ENCODE measurements around the gene ULK3.
A peak's percentile ranks its signal among the peaks of the same experiment; 100 is the strongest.

ULK3 gene

GRCh38 chr15:74857082-74857655 lies 14.2 kb upstream of the ULK3 start:
- no peak overlapping the region for H3K4me3 ChIP-seq (ENCODE audit: low read depth, low read length)
- peaks cover 14% of the 10 kb centered on the region for H3K4me1 ChIP-seq (ENCODE audit: control insufficient read depth, insufficient read depth, low read length)
- H3K9me3 ChIP-seq (ENCODE audit: control insufficient read depth, insufficient read depth, low read depth, low read length): no peaks in the 10 kb centered on the region
- peak overlapping the region; percentile 42 for H3K27ac ChIP-seq (ENCODE audit: extremely low read depth, low read depth, low read length)
- H3K36me3 ChIP-seq (ENCODE audit: control insufficient read depth in 2 of 2, insufficient read depth in 1 of 2, low read length in 2 of 2): peaks cover 4 to 25% of the 10 kb centered on the region in 2 experiments
- ChIA-PET POLR2A (interaction anchor here (0.7 to 0.8 kb wide), 2 partner anchors 37 to 100 kb away, joined by 3 to 4 read pairs; partner anchors contain the start of gene RPP25), CTCF (interaction anchor here (0.6 to 2.4 kb wide), 7 partner anchors 10 to 1179 kb away, joined by 3 to 10 read pairs (median 4); no protein-coding TSS in a partner anchor)
- no peak for TF ChIP-seq ZNF777 (tag by site-specific recombination; IDR thresholded peaks at IDR 0.05; ENCODE audit: borderline replicate concordance)
- peak; percentile 33; the same call in 1 of the 2 replicates for TF ChIP-seq ZEB2 (tag by site-specific recombination; IDR thresholded peaks at IDR 0.05)
- TF ChIP-seq ZNF366 (tag by site-specific recombination; conservative IDR thresholded peaks at IDR 0.05): peak; percentile 16; the same call in 1 of the 2 replicates
- peak; percentile 54 for TF ChIP-seq ZBTB17 (tag by site-specific recombination; IDR thresholded peaks at IDR 0.05)
- no peak for TF ChIP-seq ZBTB7A (tag by site-specific recombination; IDR thresholded peaks at IDR 0.05; ENCODE audit: low read depth)
- no peak for TF ChIP-seq ZNF530 (tag by site-specific recombination; IDR thresholded peaks at IDR 0.05; ENCODE audit: low read depth)
- TF ChIP-seq OSR2 (tag by site-specific recombination; IDR thresholded peaks at IDR 0.05): peak; percentile 87
- TF ChIP-seq ZNF692 (tag by site-specific recombination; IDR thresholded peaks at IDR 0.05): 0 out of 2 replicates have a peak, but pooled peaks have one; percentile 31
- TF ChIP-seq ZNF629 (tag by site-specific recombination; IDR thresholded peaks at IDR 0.05): 0 out of 2 replicates have a peak, but pooled peaks have one; percentile 10
- TF ChIP-seq ZNF600 (tag by site-specific recombination; IDR thresholded peaks at IDR 0.05): peak; percentile 56; the same call in 1 of the 2 replicates
- TF ChIP-seq PRDM10 (tag by site-specific recombination; IDR thresholded peaks at IDR 0.05): peak; percentile 53
- peak; percentile 18; the same call in 1 of the 2 replicates for TF ChIP-seq PATZ1 (tag by site-specific recombination; IDR thresholded peaks at IDR 0.05)

GRCh38 chr15:74856537-74856936 lies 13.6 kb upstream of the ULK3 start:
- ChIA-PET POLR2A (interaction anchor here (0.7 to 2.1 kb wide), 4 partner anchors 38 to 192 kb away, joined by 3 to 10 read pairs (median 4); partner anchors contain the start of genes FAM219B and RPP25), CTCF (interaction anchor here (0.6 to 2.4 kb wide), 6 partner anchors 12 to 1178 kb away, joined by 3 to 10 read pairs (median 4); no protein-coding TSS in a partner anchor)
- Histone ChIP-seq H3K4me3 (ENCODE audit: low read depth, low read length) (no peak overlapping the region), H3K36me3 (ENCODE audit: control insufficient read depth in 2 of 2, insufficient read depth in 1 of 2, low read length in 2 of 2) (peaks cover 4 to 31% of the 10 kb centered on the region in 2 experiments), H3K27ac (ENCODE audit: extremely low read depth, low read depth, low read length) (no peak overlapping the region), H3K9me3 (ENCODE audit: control insufficient read depth, insufficient read depth, low read depth, low read length) (no peaks in the 10 kb centered on the region), H3K4me1 (ENCODE audit: control insufficient read depth, insufficient read depth, low read length) (peaks cover 14% of the 10 kb centered on the region)
- TF ChIP-seq ZNF121 (tag by site-specific recombination; IDR thresholded peaks at IDR 0.05): peak; percentile 98
- TF ChIP-seq ZSCAN5A (tag by site-specific recombination; IDR thresholded peaks at IDR 0.05): no peak
